CD4-positive, CD25-positive, alpha-beta regulatory T cell (primary cell): ENCODE data around the gene TLR8. TPM values are rescaled to one million over a fixed set of nuclear protein-coding genes. Genes with fewer than 3 reads are reported as not detected.
A peak's percentile ranks its signal among the peaks of the same experiment; 100 is the strongest.
"Not testable (repeated sequence)": the region's sequence is repeated elsewhere in the genome, so short reads cannot be mapped to it uniquely, and the experiment has no call there.

Experiments used
- ATAC-seq, 2 donors: fragments of 150-1000 bp; cut with Tn5 transposase; one replicate each; pipeline ENCODE4 v1.10.0; 2021; ENCODE audit warnings: low read depth in 2 of 2, moderate number of reproducible peaks in 2 of 2, moderate library complexity in 1 of 2
- DNase-seq, 3 donors: peaks; one replicate each; pipeline versions ENCODE4 v3.0.0 to v3.0.0-alpha.2; 2012 to 2022; ENCODE audit warnings: mixed read lengths in 1 of 3
- H3K27ac ChIP-seq: one replicate; pipeline ENCODE4 v1.7.0; 2013; ENCODE audit warnings: mild to moderate bottlenecking, low read length; ENCODE audit not compliant: insufficient read depth, poor library complexity, severe bottlenecking
- H3K27me3 ChIP-seq: one replicate; pipeline ENCODE4 v1.7.0; 2013; ENCODE audit warnings: low read length; ENCODE audit not compliant: control insufficient read depth, insufficient read depth
- H3K36me3 ChIP-seq: one replicate; pipeline ENCODE4 v1.7.0; 2013; ENCODE audit warnings: mild to moderate bottlenecking, low read length, moderate library complexity; ENCODE audit not compliant: control insufficient read depth, insufficient read depth
- H3K4me1 ChIP-seq: 2 replicates; pipeline ENCODE4 v1.7.0; 2013; ENCODE audit warnings: mild to moderate bottlenecking, low read length; ENCODE audit not compliant: insufficient read depth, control insufficient read depth, poor library complexity, severe bottlenecking
- H3K4me3 ChIP-seq: one replicate; pipeline ENCODE4 v1.7.0; 2013; ENCODE audit warnings: low read depth, mild to moderate bottlenecking, low read length, moderate library complexity
- H3K9me3 ChIP-seq, 2 experiments: 1 replicate in 1 of 2; 2 replicates in 1 of 2; pipeline ENCODE4 v1.7.0; 2013; ENCODE audit warnings: low read length in 2 of 2, mild to moderate bottlenecking in 1 of 2, moderate library complexity in 1 of 2; ENCODE audit not compliant: control insufficient read depth in 2 of 2
- H3K27ac Mint-ChIP-seq, 3 donors: one replicate each; pipeline ENCODE4 v1.8.0; 2020 to 2022; ENCODE audit warnings: mild to moderate bottlenecking in 3 of 3, mixed read lengths in 3 of 3, moderate library complexity in 2 of 3
- H3K27me3 Mint-ChIP-seq: one replicate; pipeline ENCODE4 v1.8.0; 2022; ENCODE audit warnings: mild to moderate bottlenecking, mixed read lengths
- H3K36me3 Mint-ChIP-seq: one replicate; pipeline ENCODE4 v1.8.0; 2020; ENCODE audit warnings: mixed read lengths
- H3K4me1 Mint-ChIP-seq, 4 donors: one replicate each; pipeline ENCODE4 v1.8.0; 2020 to 2022; ENCODE audit warnings: mixed read lengths in 4 of 4, mild to moderate bottlenecking in 1 of 4
- H3K4me3 Mint-ChIP-seq, 4 donors: one replicate each; pipeline ENCODE4 v1.8.0; 2020 to 2022; ENCODE audit warnings: mild to moderate bottlenecking in 4 of 4, mixed read lengths in 4 of 4, moderate library complexity in 3 of 4
- H3K9me3 Mint-ChIP-seq, 7 donors: one replicate each; pipeline ENCODE4 v1.8.0; 2020 to 2022; ENCODE audit warnings: mixed read lengths in 7 of 7, mild to moderate bottlenecking in 3 of 7, moderate library complexity in 2 of 7
- polyA plus RNA-seq, 4 donors: library from polyadenylated mRNA; unstranded; fragments of 300-500 nt; fragmentation: Illumina TruSeq; gene quantifications; one replicate each; pipeline ENCODE4 v1.2.3, GENCODE V29; 2021
- total RNA-seq: library from RNA; stranded (reverse); gene quantifications from one replicate; pipeline ENCODE4 v1.2.3, GENCODE V29; 2022

Gene TLR8
- total and polyA plus RNA-seq, 5 donors from 2014 or later, result not detected

GRCh38 chrX:12934850-12935249, 28.4 kb downstream of the TLR8 start:
- no peak overlapping the region for H3K4me3 Mint-ChIP-seq
- Histone ChIP-seq H3K27me3 (no peaks in the 10 kb centered on the region), H3K4me1 (no peaks in the 10 kb centered on the region), H3K9me3 (no peaks in the 10 kb centered on the region), H3K36me3 (no peaks in the 10 kb centered on the region), H3K27ac (no peak overlapping the region), H3K4me3 (no peak overlapping the region)
- no peaks in the 10 kb centered on the region for H3K27me3 Mint-ChIP-seq
- no peak overlapping the region for H3K27ac Mint-ChIP-seq
- no peaks in the 10 kb centered on the region for H3K36me3 Mint-ChIP-seq
- H3K9me3 Mint-ChIP-seq, result peaks cover 0 to 8% (median 0%) of the 10 kb centered on the region in 7 donors
- DNase-seq, result no peak
- ATAC-seq, result no peak
- H3K4me1 Mint-ChIP-seq, result no peaks in the 10 kb centered on the region

GRCh38 chrX:12936947-12937346, 30.5 kb downstream of the TLR8 start:
- Mint-ChIP-seq H3K36me3 (no peaks in the 10 kb centered on the region), H3K27me3 (peaks cover 4% of the 10 kb centered on the region), H3K27ac (no peak overlapping the region), H3K4me3 (no peak overlapping the region), H3K4me1 (no peaks in the 10 kb centered on the region), H3K9me3 (peaks cover 0 to 1% (median 0%) of the 10 kb centered on the region in 7 donors)
- no peak for ATAC-seq
- Histone ChIP-seq H3K4me3 (no peak overlapping the region), H3K27ac (no peak overlapping the region), H3K4me1 (no peaks in the 10 kb centered on the region), H3K27me3 (no peaks in the 10 kb centered on the region), H3K36me3 (no peaks in the 10 kb centered on the region), H3K9me3 (no peaks in the 10 kb centered on the region)
- no peak for DNase-seq

GRCh38 chrX:12940471-12940870, 34.1 kb downstream of the TLR8 start:
- H3K9me3 ChIP-seq, H3K36me3 ChIP-seq, H3K4me3 ChIP-seq, H3K27me3 Mint-ChIP-seq, H3K27ac ChIP-seq, DNase-seq, H3K27me3 ChIP-seq, H3K27ac Mint-ChIP-seq, H3K4me3 Mint-ChIP-seq, H3K36me3 Mint-ChIP-seq, H3K4me1 Mint-ChIP-seq, ATAC-seq, H3K4me1 ChIP-seq, H3K9me3 Mint-ChIP-seq: not testable (repeated sequence)

- not testable (repeated sequence) for ATAC-seq, H3K27ac ChIP-seq, H3K36me3 Mint-ChIP-seq, H3K9me3 ChIP-seq, H3K36me3 ChIP-seq, H3K27me3 Mint-ChIP-seq, H3K4me3 ChIP-seq, H3K4me3 Mint-ChIP-seq, DNase-seq, H3K27me3 ChIP-seq, H3K9me3 Mint-ChIP-seq
- peaks cover 10 to 26% (median 17%) of the 10 kb centered on the region in 4 donors for H3K4me1 Mint-ChIP-seq
- peaks cover 21% of the 10 kb centered on the region for H3K4me1 ChIP-seq
- H3K27ac Mint-ChIP-seq, result peak overlapping the region in 1 of 3 donors; percentile 56
These were observed 37.2 kb downstream of the TLR8 start for GRCh38 chrX:12943592-12943991.

- H3K9me3 ChIP-seq, H3K27ac ChIP-seq, H3K4me3 ChIP-seq, H3K27me3 ChIP-seq, DNase-seq, H3K36me3 ChIP-seq, H3K9me3 Mint-ChIP-seq, H3K36me3 Mint-ChIP-seq, ATAC-seq, H3K27ac Mint-ChIP-seq, H3K4me3 Mint-ChIP-seq, H3K27me3 Mint-ChIP-seq: not testable (repeated sequence)
- peaks cover 30% of the 10 kb centered on the region for H3K4me1 ChIP-seq
- peaks cover 12 to 34% (median 20%) of the 10 kb centered on the region in 4 donors for H3K4me1 Mint-ChIP-seq
These were observed 38.0 kb downstream of the TLR8 start for GRCh38 chrX:12944452-12944851.

- Mint-ChIP-seq H3K36me3 (no peaks in the 10 kb centered on the region), H3K9me3 (no peaks in the 10 kb centered on the region), H3K4me3 (no peak overlapping the region), H3K27ac (no peak overlapping the region), H3K4me1 (peaks cover 19 to 45% (median 29%) of the 10 kb centered on the region in 4 donors), H3K27me3 (peaks cover 4% of the 10 kb centered on the region)
- Histone ChIP-seq H3K4me3 (no peak overlapping the region), H3K4me1 (peaks cover 40% of the 10 kb centered on the region), H3K27me3 (no peaks in the 10 kb centered on the region), H3K36me3 (no peaks in the 10 kb centered on the region), H3K27ac (no peak overlapping the region), H3K9me3 (no peaks in the 10 kb centered on the region)
- ATAC-seq (no peak), DNase-seq (no peak)
These were observed 39.1 kb downstream of the TLR8 start for GRCh38 chrX:12945494-12945893.

GRCh38 chrX:12946406-12946805, 40.0 kb downstream of the TLR8 start:
- H3K27ac ChIP-seq, result no peak overlapping the region
- no peaks in the 10 kb centered on the region for H3K27me3 ChIP-seq
- no peak overlapping the region for H3K4me3 ChIP-seq
- Mint-ChIP-seq H3K4me3 (peak overlapping the region in 1 of 4 donors; percentile 59), H3K9me3 (no peaks in the 10 kb centered on the region), H3K4me1 (peaks cover 26 to 54% (median 36%) of the 10 kb centered on the region in 4 donors), H3K27me3 (no peaks in the 10 kb centered on the region), H3K36me3 (no peaks in the 10 kb centered on the region), H3K27ac (peak overlapping the region; percentile 90 to 98 (median 97))
- H3K4me1 ChIP-seq, result peaks cover 49% of the 10 kb centered on the region
- no peak for DNase-seq
- H3K36me3 ChIP-seq, result no peaks in the 10 kb centered on the region
- no peak for ATAC-seq
- no peaks in the 10 kb centered on the region for H3K9me3 ChIP-seq

- peak overlapping the region; percentile 90 to 98 (median 97) for H3K27ac Mint-ChIP-seq
- H3K27ac ChIP-seq, result peak overlapping the region; percentile 89
- DNase-seq (peak; percentile 60 to 84 (median 81)), ATAC-seq (peak in 1 of 2 donors; percentile 28)
- H3K27me3 ChIP-seq, result no peaks in the 10 kb centered on the region
- peaks cover 55% of the 10 kb centered on the region for H3K4me1 ChIP-seq
- H3K4me1 Mint-ChIP-seq, result peaks cover 29 to 59% (median 40%) of the 10 kb centered on the region in 4 donors
- no peaks in the 10 kb centered on the region for H3K27me3 Mint-ChIP-seq
- no peaks in the 10 kb centered on the region for H3K36me3 ChIP-seq
- no peaks in the 10 kb centered on the region for H3K36me3 Mint-ChIP-seq
- peak overlapping the region; percentile 59 to 73 (median 68) for H3K4me3 Mint-ChIP-seq
- no peaks in the 10 kb centered on the region for H3K9me3 Mint-ChIP-seq
- H3K4me3 ChIP-seq, result peak overlapping the region; percentile 45
- H3K9me3 ChIP-seq, result no peaks in the 10 kb centered on the region
These were observed 40.6 kb downstream of the TLR8 start for GRCh38 chrX:12946838-12947544.
